Keratinocyte (primary cell): ENCODE data around the gene LAMA3. TPM values are rescaled to one million over a fixed set of nuclear protein-coding genes. Genes with fewer than 3 reads are reported as not detected.
A peak's percentile ranks its signal among the peaks of the same experiment; 100 is the strongest.

Experiments
- DNase-seq: peaks from one replicate; pipeline ENCODE4 v3.0.0-alpha.2; 2011; ENCODE audit warnings: low read depth, missing footprints, low spot score
- FAIRE-seq: peaks from 2 replicates; lab custom pipeline; 2011; peaks lifted over from hg19 to GRCh38; lab: Jason Lieb, UNC
- H2AFZ ChIP-seq: 2 replicates; pipeline ENCODE4 v1.6.0; 2012; ENCODE audit warnings: low read length, control low read depth, inconsistent platforms; ENCODE audit not compliant: control insufficient read depth
- H3K27ac ChIP-seq: 2 replicates; pipeline ENCODE4 v1.5.1; 2011; ENCODE audit warnings: low read length; ENCODE audit not compliant: control insufficient read depth, insufficient read depth
- H3K27me3 ChIP-seq: 3 replicates; pipeline ENCODE4 v1.6.0; 2011; ENCODE audit warnings: low read length; ENCODE audit not compliant: control insufficient read depth, insufficient read depth; ENCODE audit errors: extremely low read depth
- H3K36me3 ChIP-seq, 2 experiments: 2 replicates in 1 of 2; 3 replicates in 1 of 2; pipeline ENCODE4 v1.5.1; 2011; ENCODE audit warnings: low read length in 2 of 2, mild to moderate bottlenecking in 1 of 2; ENCODE audit not compliant: control insufficient read depth in 2 of 2, insufficient read depth in 2 of 2; ENCODE audit errors: extremely low read depth in 1 of 2
- H3K4me1 ChIP-seq: 3 replicates; pipeline ENCODE4 v1.5.1; 2011; ENCODE audit warnings: low read length; ENCODE audit not compliant: control insufficient read depth, insufficient read depth; ENCODE audit errors: extremely low read depth
- H3K4me2 ChIP-seq: 3 replicates; pipeline ENCODE4 v1.6.0; 2011; ENCODE audit warnings: low read depth, low read length; ENCODE audit not compliant: control insufficient read depth, insufficient read depth; ENCODE audit errors: extremely low read depth
- H3K4me3 ChIP-seq, 3 experiments: fragments of 200-600 bp in 1 of 3; sonication (generic) in 1 of 3; 2 replicates in 2 of 3; 3 replicates in 1 of 3; pipeline ENCODE4 v1.5.1; 2011 to 2016; ENCODE audit warnings: low read length in 3 of 3, mild to moderate bottlenecking in 3 of 3, control low read depth in 2 of 3, inconsistent platforms in 1 of 3, low read depth in 1 of 3, mixed read lengths in 1 of 3, mixed run types in 1 of 3, moderate library complexity in 1 of 3; ENCODE audit not compliant: control insufficient read depth in 2 of 3, insufficient read depth in 2 of 3; ENCODE audit errors: extremely low read depth in 1 of 3
- H3K79me2 ChIP-seq: 2 replicates; pipeline ENCODE4 v1.6.0; 2012; ENCODE audit warnings: low read length; ENCODE audit not compliant: control insufficient read depth, insufficient read depth
- H3K9ac ChIP-seq: 3 replicates; pipeline ENCODE4 v1.6.0; 2011; ENCODE audit warnings: low read length; ENCODE audit not compliant: control insufficient read depth, insufficient read depth; ENCODE audit errors: extremely low read depth
- H3K9me1 ChIP-seq: 3 replicates; pipeline ENCODE4 v1.6.0; 2011; ENCODE audit warnings: low read length; ENCODE audit not compliant: control insufficient read depth, insufficient read depth; ENCODE audit errors: extremely low read depth
- H3K9me3 ChIP-seq: 2 replicates; pipeline ENCODE4 v1.5.1; 2012; ENCODE audit warnings: low read depth, low read length; ENCODE audit not compliant: control insufficient read depth
- H4K20me1 ChIP-seq: 3 replicates; pipeline ENCODE4 v1.6.0; 2011; ENCODE audit warnings: low read length; ENCODE audit not compliant: control insufficient read depth, insufficient read depth; ENCODE audit errors: extremely low read depth
- CTCF ChIP-seq, 3 experiments: IDR thresholded peaks in 1 of 3; conservative IDR thresholded peaks in 1 of 3; optimal IDR thresholded peaks in 1 of 3; 2 replicates in 2 of 3; 3 replicates in 1 of 3; pipeline versions ENCODE3 to v1.5.1; 2011; ENCODE audit warnings: low read length in 3 of 3, mild to moderate bottlenecking in 3 of 3, moderate library complexity in 2 of 3, control low read depth in 1 of 3, inconsistent platforms in 1 of 3; ENCODE audit not compliant: insufficient read depth in 2 of 3; ENCODE audit errors: extremely low read depth in 1 of 3
- EZH2 ChIP-seq: IDR thresholded peaks from one replicate; pipeline ENCODE4 v1.6.1; 2012; ENCODE audit warnings: inconsistent platforms, mild to moderate bottlenecking, low read length, moderate library complexity
- dilution Hi-C: fragments of 300-500 bp; cut with MboI; formaldehyde crosslinking; loops from one replicate; pipeline ENCODE4 v1.7.0; 2020; ENCODE audit warnings: low sequenced_read_pairs; ENCODE audit not compliant: extremely low pct_ligation_motif_present
- polyA plus RNA-seq, 5 experiments: library from polyadenylated mRNA; depleted of rRNA in 3 of 5; stranded (reverse) in 3 of 5; stranded (forward) in 1 of 5; unstranded in 1 of 5; fragments of >200 nt; gene quantifications; 1 replicate in 1 of 5; 2 replicates in 3 of 5; 3 replicates in 1 of 5; pipeline versions ENCODE4 v1.2.1 to v1.2.3, GENCODE V29; 2011 to 2012; ENCODE audit warnings: missing spikeins in 2 of 5, low read depth in 1 of 5, low replicate concordance in 1 of 5

Gene LAMA3
- polyA plus RNA-seq, 1 donor (not counting 4 experiments of a cell fraction or from before 2014, with no cell fraction given), result 1,944 TPM

- FAIRE-seq, result no peak
- peaks cover 0 to 14% of the 10 kb centered on the region in 2 experiments for H3K36me3 ChIP-seq
- no peaks in the 10 kb centered on the region for H3K27me3 ChIP-seq
- H4K20me1 ChIP-seq, result no peaks in the 10 kb centered on the region
- dilution Hi-C loops, result no loop called here
- H2AFZ ChIP-seq, result no peak overlapping the region
- no peak overlapping the region for H3K4me2 ChIP-seq
- H3K9me1 ChIP-seq, result no peaks in the 10 kb centered on the region
- H3K9ac ChIP-seq, result no peak overlapping the region
- TF ChIP-seq EZH2, result no peak
- no peak for TF ChIP-seq CTCF (optimal IDR thresholded peaks at IDR 0.05 in 1 of 3, IDR thresholded peaks at IDR 0.05 in 1 of 3, conservative IDR thresholded peaks at IDR 0.05 in 1 of 3; ENCODE audit: extremely low read depth in 1 of 3, insufficient read depth in 2 of 3, low read length in 3 of 3)
- H3K79me2 ChIP-seq, result peaks cover 5% of the 10 kb centered on the region
- no peak overlapping the region for H3K27ac ChIP-seq
- DNase-seq, result no peak
- peaks cover 23% of the 10 kb centered on the region for H3K4me1 ChIP-seq
- no peak overlapping the region for H3K4me3 ChIP-seq
- H3K9me3 ChIP-seq, result no peaks in the 10 kb centered on the region
Observed at GRCh38 chr18:23868136-23868785, 179.0 kb downstream of the LAMA3 start.

- Histone ChIP-seq H3K27ac (peak overlapping the region; percentile 94), H3K9me3 (no peaks in the 10 kb centered on the region), H3K4me3 (peak overlapping the region in 1 of 3 experiments; percentile 34), H4K20me1 (peaks cover 12% of the 10 kb centered on the region), H3K4me2 (peak overlapping the region; percentile 80), H3K79me2 (peaks cover 30% of the 10 kb centered on the region), H3K36me3 (peaks cover 7 to 12% of the 10 kb centered on the region in 2 experiments), H3K9ac (peak overlapping the region; percentile 77), H3K9me1 (no peaks in the 10 kb centered on the region), H3K27me3 (no peaks in the 10 kb centered on the region), H3K4me1 (peaks cover 30% of the 10 kb centered on the region), H2AFZ (no peak overlapping the region)
- dilution Hi-C loops, result no loop called here
- DNase-seq, result no peak
- FAIRE-seq, result peak; percentile 48
- TF ChIP-seq EZH2 (no peak), CTCF (optimal IDR thresholded peaks at IDR 0.05 in 1 of 3, IDR thresholded peaks at IDR 0.05 in 1 of 3, conservative IDR thresholded peaks at IDR 0.05 in 1 of 3; ENCODE audit: extremely low read depth in 1 of 3, insufficient read depth in 2 of 3, low read length in 3 of 3) (no peak)
Observed at GRCh38 chr18:23870676-23871380, 181.6 kb downstream of the LAMA3 start.
